PC-9 (cell line): ENCODE results near the gene PDE8A. TPM values are rescaled to one million over a fixed set of nuclear protein-coding genes. Genes with fewer than 3 reads are reported as not detected.

Experiments used
- BruUV-seq: library from RNA; stranded (reverse); fragments of 400-500 nt; replicated peaks from 2 replicates; lab custom pipeline; 2021; lab: Mats Ljungman, UMichigan
- CTCF ChIA-PET: fragments of 300-600 bp; sonication (Branson Sonifier 250); formaldehyde crosslinking; loops from one replicate; lab custom pipeline; 2022; ENCODE audit warnings: antibody characterized with exemption; lab: Charles Lee
- POLR2A ChIA-PET: fragments of 300-600 bp; sonication (Branson Sonifier 250); formaldehyde crosslinking; loops from one replicate; lab custom pipeline; 2022; ENCODE audit warnings: antibody characterized with exemption; ENCODE audit not compliant: unreplicated experiment; lab: Charles Lee
- DNase-seq, 2 experiments: peaks; one replicate each; pipeline versions ENCODE4 v3.0.0 to v3.0.0-alpha.2; 2015 to 2022; ENCODE audit warnings: mixed read lengths in 1 of 2
- H2AFZ ChIP-seq: fragments of 200-600 bp; sonication (generic); 2 replicates; pipeline ENCODE4 v1.8.1; 2017; ENCODE audit warnings: antibody characterized with exemption
- H3F3A ChIP-seq: fragments of 200-600 bp; sonication (generic); 2 replicates; pipeline ENCODE4 v1.8.1; 2017; ENCODE audit warnings: antibody characterized with exemption, mild to moderate bottlenecking, low read depth; ENCODE audit not compliant: insufficient read depth
- H3K27ac ChIP-seq: fragments of 200-600 bp; sonication (generic); 2 replicates; pipeline ENCODE4 v1.6.1; 2016; ENCODE audit warnings: mixed run types
- H3K27me3 ChIP-seq: fragments of 200-600 bp; sonication (generic); 2 replicates; pipeline ENCODE4 v1.6.1; 2016; ENCODE audit warnings: low read depth, mixed run types; ENCODE audit not compliant: insufficient read depth
- H3K36me3 ChIP-seq: fragments of 200-600 bp; sonication (generic); 2 replicates; pipeline ENCODE4 v1.6.1; 2016; ENCODE audit warnings: low read depth, mixed run types
- H3K4me1 ChIP-seq: fragments of 200-600 bp; sonication (generic); replicated peaks from 2 replicates; pipeline ENCODE4 v1.6.1; 2016; ENCODE audit warnings: mixed run types; ENCODE audit not compliant: insufficient read depth
- H3K4me2 ChIP-seq: fragments of 200-600 bp; sonication (generic); 2 replicates; pipeline ENCODE4 v1.6.1; 2017; ENCODE audit warnings: mixed run types
- H3K4me3 ChIP-seq: fragments of 200-600 bp; sonication (generic); 2 replicates; pipeline ENCODE4 v1.6.1; 2016; ENCODE audit warnings: mixed run types
- H3K79me2 ChIP-seq: fragments of 200-600 bp; sonication (generic); 2 replicates; pipeline ENCODE4 v1.6.1; 2017; ENCODE audit warnings: low read depth, mixed run types
- H3K9me2 ChIP-seq: fragments of 200-600 bp; sonication (generic); 2 replicates; pipeline ENCODE4 v1.8.1; 2017; ENCODE audit warnings: mild to moderate bottlenecking; ENCODE audit not compliant: insufficient read depth
- H3K9me3 ChIP-seq: fragments of 200-600 bp; sonication (generic); 2 replicates; pipeline ENCODE4 v1.8.1; 2016; ENCODE audit warnings: low read depth; ENCODE audit not compliant: insufficient read depth
- H4K20me1 ChIP-seq: fragments of 200-600 bp; sonication (generic); 2 replicates; pipeline ENCODE4 v1.8.1; 2017; ENCODE audit not compliant: insufficient read depth
- CTCF ChIP-seq: fragments of 200-600 bp; sonication (generic); conservative IDR thresholded peaks from 2 replicates; pipeline ENCODE4 v1.6.1; 2017; ENCODE audit warnings: mixed run types, antibody characterized with exemption, mild to moderate bottlenecking, moderate library complexity
- EZH2 ChIP-seq: fragments of 200-600 bp; sonication (generic); IDR thresholded peaks from 2 replicates; pipeline ENCODE4 v1.8.0; 2017; ENCODE audit warnings: antibody characterized with exemption, low read depth
- intact Hi-C: fragments of 100-400 bp; cut with micrococcal nuclease; formaldehyde crosslinking; loops from one replicate; pipeline ENCODE4 v1.10.0; 2022; ENCODE audit not compliant: unreplicated experiment
- total RNA-seq: library from RNA; stranded (reverse); gene quantifications from 2 replicates; pipeline ENCODE4 v1.2.3, GENCODE V29; 2021

Gene PDE8A
- total RNA-seq, 1 experiment from 2014 or later, result 47.3 TPM

GRCh38 chr15:85109333-85109732 lies 127.7 kb downstream of the PDE8A start:
- Histone ChIP-seq H3K27ac (no peak overlapping the region), H3K27me3 (no peaks in the 10 kb centered on the region), H3F3A (no peaks in the 10 kb centered on the region), H3K36me3 (peaks cover 16% of the 10 kb centered on the region), H3K79me2 (no peaks in the 10 kb centered on the region), H3K4me1 (no peaks in the 10 kb centered on the region), H3K4me3 (no peak overlapping the region), H2AFZ (no peak overlapping the region), H3K9me2 (no peaks in the 10 kb centered on the region), H3K9me3 (0 out of 2 replicates have a peak, but pooled peaks cover 2% of the 10 kb centered on the region), H3K4me2 (no peak overlapping the region), H4K20me1 (no peaks in the 10 kb centered on the region)
- intact Hi-C loops, result no loop called here
- DNase-seq, result no peak
- ChIA-PET POLR2A (interaction anchor here (0.6 kb wide), 1 partner anchor 129 kb away, joined by 3 read pairs; no protein-coding TSS in a partner anchor), CTCF (no interaction called here)
- no peak for TF ChIP-seq EZH2
- TF ChIP-seq CTCF, result no peak
- no TSS peak for BruUV-seq

DNA sequence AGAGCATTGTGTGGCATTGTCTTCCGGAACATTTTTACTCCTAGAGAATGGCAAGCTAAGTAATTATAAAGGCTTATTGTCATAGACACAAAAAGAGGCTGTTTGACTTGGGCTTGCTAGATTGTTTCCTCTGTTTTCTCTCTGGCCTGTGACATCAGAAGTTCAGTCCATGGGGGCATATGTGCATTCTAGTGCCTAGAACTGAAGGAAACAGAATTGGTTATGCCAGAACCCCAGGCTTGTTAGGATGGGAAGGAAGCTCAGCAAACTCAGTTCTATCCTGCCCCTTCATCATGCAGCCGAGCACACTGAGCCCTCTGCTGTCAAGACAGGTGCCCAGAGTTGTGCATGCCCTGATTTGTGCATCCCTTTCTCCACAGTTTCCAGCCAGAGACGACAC lies 131.3 kb downstream of the PDE8A start:
- Histone ChIP-seq H3K27me3 (no peaks in the 10 kb centered on the region), H3K9me3 (0 out of 2 replicates have a peak, but pooled peaks cover 2% of the 10 kb centered on the region), H2AFZ (no peak overlapping the region), H3K36me3 (peaks cover 33% of the 10 kb centered on the region), H3K9me2 (no peaks in the 10 kb centered on the region), H3K4me1 (peaks cover 9% of the 10 kb centered on the region; the same call in 1 of the 2 replicates), H3K4me2 (no peak overlapping the region), H3K79me2 (no peaks in the 10 kb centered on the region), H4K20me1 (no peaks in the 10 kb centered on the region), H3F3A (peaks cover 11% of the 10 kb centered on the region; the same call in 1 of the 2 replicates), H3K4me3 (no peak overlapping the region), H3K27ac (no peak overlapping the region)
- BruUV-seq, result no TSS peak
- no peak for TF ChIP-seq EZH2
- TF ChIP-seq CTCF, result no peak
- no peak for DNase-seq
- POLR2A ChIA-PET, result no interaction called here
- CTCF ChIA-PET, result no interaction called here
- intact Hi-C loops, result no loop called here

DNA sequence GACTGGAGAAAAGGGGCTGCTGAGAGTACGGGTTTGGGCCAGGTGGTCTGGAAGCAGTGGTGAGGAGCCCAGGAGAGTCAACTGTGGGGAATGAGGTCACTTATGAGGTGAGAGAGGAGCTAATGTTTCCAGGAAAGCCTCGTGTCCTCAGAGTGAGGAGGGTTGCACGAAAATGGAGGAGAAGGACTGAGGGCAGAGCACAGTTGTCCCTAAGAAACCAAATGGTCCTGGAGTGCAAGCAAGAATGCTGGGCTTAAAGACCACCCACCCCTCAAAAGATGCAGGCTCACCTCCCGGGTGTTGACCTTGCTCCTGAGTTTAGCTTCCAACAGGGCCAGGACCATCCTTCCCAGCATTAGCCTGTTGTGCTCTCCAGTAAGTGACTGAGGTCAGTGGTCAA lies 133.2 kb downstream of the PDE8A start:
- Histone ChIP-seq H4K20me1 (no peaks in the 10 kb centered on the region), H3K79me2 (no peaks in the 10 kb centered on the region), H3K4me3 (no peak overlapping the region), H3K4me2 (no peak overlapping the region), H3K9me2 (no peaks in the 10 kb centered on the region), H3K4me1 (peaks cover 9% of the 10 kb centered on the region; the same call in 1 of the 2 replicates), H2AFZ (no peak overlapping the region), H3F3A (peaks cover 11% of the 10 kb centered on the region), H3K9me3 (0 out of 2 replicates have a peak, but pooled peaks cover 2% of the 10 kb centered on the region), H3K36me3 (peaks cover 38% of the 10 kb centered on the region), H3K27me3 (no peaks in the 10 kb centered on the region), H3K27ac (no peak overlapping the region)
- CTCF ChIA-PET, result no interaction called here
- POLR2A ChIA-PET, result no interaction called here
- intact Hi-C loops, result no loop called here
- no peak for DNase-seq
- no peak for TF ChIP-seq EZH2
- TF ChIP-seq CTCF, result no peak
- BruUV-seq, result no TSS peak
